ENCODE measurements around the gene KRT6A. TPM values are rescaled to one million over a fixed set of nuclear protein-coding genes. Genes with fewer than 3 reads are reported as not detected.

The KRT6A gene
- total and polyA plus RNA-seq, 4 donors: 0.02 to 0.05 TPM; not detected in 2

DNA sequence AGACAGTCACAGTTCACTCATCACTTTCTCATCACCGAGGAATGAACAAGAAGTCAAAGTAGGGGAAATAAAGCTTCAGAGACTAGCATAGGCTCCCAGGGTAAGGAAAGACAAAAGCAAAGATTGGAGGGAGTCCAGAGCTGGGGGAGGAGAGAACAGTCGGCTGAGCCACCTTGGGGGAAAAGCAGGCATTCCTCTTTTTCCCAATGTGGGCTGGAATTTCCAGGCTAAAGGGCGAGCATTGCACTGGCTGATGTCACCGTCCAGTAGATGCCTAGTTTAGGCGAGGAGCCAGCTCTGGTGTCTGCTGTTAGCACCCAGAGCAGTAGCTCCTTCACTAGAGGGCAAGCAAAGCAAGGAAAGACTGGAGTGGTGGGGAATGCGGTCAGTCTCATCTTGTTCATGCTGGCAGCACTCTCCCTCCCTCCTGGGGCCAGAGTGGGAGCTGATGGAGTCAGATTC lies 50.4 kb downstream of the KRT6A start:
- Histone ChIP-seq H3K4me1 (ENCODE audit: control insufficient read depth in 4 of 4, insufficient read depth in 4 of 4, low read length in 3 of 4) (no peaks in the 10 kb centered on the region), H3K9ac (ENCODE audit: low read depth in 1 of 2, low read length in 2 of 2) (no peak overlapping the region), H3K27me3 (ENCODE audit: control insufficient read depth in 4 of 4, insufficient read depth in 4 of 4, low read length in 3 of 4) (peaks cover 0 to 8% (median 0%) of the 10 kb centered on the region in 4 donors), H3K4me3 (ENCODE audit: low read depth in 1 of 3, low read length in 3 of 3) (no peak overlapping the region), H3K36me3 (ENCODE audit: control insufficient read depth in 4 of 4, insufficient read depth in 3 of 4, low read depth in 1 of 4, low read length in 3 of 4) (no peaks in the 10 kb centered on the region), H3K27ac (ENCODE audit: low read depth in 1 of 2, low read length in 2 of 2) (no peak overlapping the region), H3K9me3 (ENCODE audit: control insufficient read depth in 4 of 4, low read length in 3 of 4) (no peaks in the 10 kb centered on the region)
- no peak for DNase-seq (ENCODE audit: low spot score)
- TF ChIP-seq, protein P1, sequence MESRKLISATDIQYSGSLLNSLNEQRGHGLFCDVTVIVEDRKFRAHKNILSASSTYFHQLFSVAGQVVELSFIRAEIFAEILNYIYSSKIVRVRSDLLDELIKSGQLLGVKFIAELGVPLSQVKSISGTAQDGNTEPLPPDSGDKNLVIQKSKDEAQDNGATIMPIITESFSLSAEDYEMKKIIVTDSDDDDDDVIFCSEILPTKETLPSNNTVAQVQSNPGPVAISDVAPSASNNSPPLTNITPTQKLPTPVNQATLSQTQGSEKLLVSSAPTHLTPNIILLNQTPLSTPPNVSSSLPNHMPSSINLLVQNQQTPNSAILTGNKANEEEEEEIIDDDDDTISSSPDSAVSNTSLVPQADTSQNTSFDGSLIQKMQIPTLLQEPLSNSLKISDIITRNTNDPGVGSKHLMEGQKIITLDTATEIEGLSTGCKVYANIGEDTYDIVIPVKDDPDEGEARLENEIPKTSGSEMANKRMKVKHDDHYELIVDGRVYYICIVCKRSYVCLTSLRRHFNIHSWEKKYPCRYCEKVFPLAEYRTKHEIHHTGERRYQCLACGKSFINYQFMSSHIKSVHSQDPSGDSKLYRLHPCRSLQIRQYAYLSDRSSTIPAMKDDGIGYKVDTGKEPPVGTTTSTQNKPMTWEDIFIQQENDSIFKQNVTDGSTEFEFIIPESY (IDR thresholded peaks at IDR 0.05): no peak
- TF ChIP-seq JUND (IDR thresholded peaks at IDR 0.05) (no peak), TAF1 (conservative IDR thresholded peaks at IDR 0.05) (no peak), RAD21 (IDR thresholded peaks at IDR 0.05) (no peak), GABPA (IDR thresholded peaks at IDR 0.05 in 1 of 2, conservative IDR thresholded peaks at IDR 0.05 in 1 of 2) (no peak), NR2F2 (IDR thresholded peaks at IDR 0.05) (no peak), FOXA1 (IDR thresholded peaks at IDR 0.05) (no peak)
- TF ChIP-seq, protein P2, sequence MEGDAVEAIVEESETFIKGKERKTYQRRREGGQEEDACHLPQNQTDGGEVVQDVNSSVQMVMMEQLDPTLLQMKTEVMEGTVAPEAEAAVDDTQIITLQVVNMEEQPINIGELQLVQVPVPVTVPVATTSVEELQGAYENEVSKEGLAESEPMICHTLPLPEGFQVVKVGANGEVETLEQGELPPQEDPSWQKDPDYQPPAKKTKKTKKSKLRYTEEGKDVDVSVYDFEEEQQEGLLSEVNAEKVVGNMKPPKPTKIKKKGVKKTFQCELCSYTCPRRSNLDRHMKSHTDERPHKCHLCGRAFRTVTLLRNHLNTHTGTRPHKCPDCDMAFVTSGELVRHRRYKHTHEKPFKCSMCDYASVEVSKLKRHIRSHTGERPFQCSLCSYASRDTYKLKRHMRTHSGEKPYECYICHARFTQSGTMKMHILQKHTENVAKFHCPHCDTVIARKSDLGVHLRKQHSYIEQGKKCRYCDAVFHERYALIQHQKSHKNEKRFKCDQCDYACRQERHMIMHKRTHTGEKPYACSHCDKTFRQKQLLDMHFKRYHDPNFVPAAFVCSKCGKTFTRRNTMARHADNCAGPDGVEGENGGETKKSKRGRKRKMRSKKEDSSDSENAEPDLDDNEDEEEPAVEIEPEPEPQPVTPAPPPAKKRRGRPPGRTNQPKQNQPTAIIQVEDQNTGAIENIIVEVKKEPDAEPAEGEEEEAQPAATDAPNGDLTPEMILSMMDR (IDR thresholded peaks at IDR 0.05; ENCODE audit: low read depth, low read length, missing input control): no peak
- TF ChIP-seq, protein P3, sequence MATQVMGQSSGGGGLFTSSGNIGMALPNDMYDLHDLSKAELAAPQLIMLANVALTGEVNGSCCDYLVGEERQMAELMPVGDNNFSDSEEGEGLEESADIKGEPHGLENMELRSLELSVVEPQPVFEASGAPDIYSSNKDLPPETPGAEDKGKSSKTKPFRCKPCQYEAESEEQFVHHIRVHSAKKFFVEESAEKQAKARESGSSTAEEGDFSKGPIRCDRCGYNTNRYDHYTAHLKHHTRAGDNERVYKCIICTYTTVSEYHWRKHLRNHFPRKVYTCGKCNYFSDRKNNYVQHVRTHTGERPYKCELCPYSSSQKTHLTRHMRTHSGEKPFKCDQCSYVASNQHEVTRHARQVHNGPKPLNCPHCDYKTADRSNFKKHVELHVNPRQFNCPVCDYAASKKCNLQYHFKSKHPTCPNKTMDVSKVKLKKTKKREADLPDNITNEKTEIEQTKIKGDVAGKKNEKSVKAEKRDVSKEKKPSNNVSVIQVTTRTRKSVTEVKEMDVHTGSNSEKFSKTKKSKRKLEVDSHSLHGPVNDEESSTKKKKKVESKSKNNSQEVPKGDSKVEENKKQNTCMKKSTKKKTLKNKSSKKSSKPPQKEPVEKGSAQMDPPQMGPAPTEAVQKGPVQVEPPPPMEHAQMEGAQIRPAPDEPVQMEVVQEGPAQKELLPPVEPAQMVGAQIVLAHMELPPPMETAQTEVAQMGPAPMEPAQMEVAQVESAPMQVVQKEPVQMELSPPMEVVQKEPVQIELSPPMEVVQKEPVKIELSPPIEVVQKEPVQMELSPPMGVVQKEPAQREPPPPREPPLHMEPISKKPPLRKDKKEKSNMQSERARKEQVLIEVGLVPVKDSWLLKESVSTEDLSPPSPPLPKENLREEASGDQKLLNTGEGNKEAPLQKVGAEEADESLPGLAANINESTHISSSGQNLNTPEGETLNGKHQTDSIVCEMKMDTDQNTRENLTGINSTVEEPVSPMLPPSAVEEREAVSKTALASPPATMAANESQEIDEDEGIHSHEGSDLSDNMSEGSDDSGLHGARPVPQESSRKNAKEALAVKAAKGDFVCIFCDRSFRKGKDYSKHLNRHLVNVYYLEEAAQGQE (IDR thresholded peaks at IDR 0.05): no peak
- 36% methylated on average over 6 of the region's 6 CpGs for WGBS

DNA sequence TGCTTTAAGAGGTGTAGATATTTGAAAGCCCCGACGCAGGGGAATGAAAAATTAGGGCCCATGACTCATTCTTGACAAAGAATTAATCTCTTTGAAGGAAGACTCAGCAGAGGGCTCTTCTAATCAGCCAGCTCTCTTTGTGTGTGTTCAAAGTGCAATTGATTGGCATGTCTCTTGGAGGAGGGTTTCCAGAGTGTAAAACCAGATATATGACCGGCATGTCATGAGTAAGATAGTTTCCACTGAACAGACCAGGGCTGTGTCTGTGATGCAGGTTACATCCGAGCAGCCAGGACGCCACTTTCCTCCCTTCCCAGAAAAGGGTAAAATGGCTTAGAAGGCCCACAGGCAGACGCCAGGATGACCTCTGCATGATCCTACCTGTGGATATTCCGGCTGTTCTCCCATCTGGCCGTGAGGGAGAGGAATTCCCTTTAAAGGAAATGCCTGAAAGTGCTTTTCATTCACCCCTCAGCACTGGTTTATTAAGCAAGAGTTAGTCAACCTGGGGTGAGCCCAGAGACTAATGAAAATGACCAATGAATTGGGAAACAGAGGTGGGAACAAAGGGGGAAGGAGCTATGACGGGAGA lies 51.6 kb downstream of the KRT6A start:
- H3K9me3 ChIP-seq (ENCODE audit: control insufficient read depth in 4 of 4, low read length in 3 of 4): no peaks in the 10 kb centered on the region

More for the DNA sequence above, 51.6 kb downstream of the KRT6A start:
- H3K4me3 ChIP-seq (ENCODE audit: low read depth in 1 of 3, low read length in 3 of 3): no peak overlapping the region
- H3K36me3 ChIP-seq (ENCODE audit: control insufficient read depth in 4 of 4, insufficient read depth in 3 of 4, low read depth in 1 of 4, low read length in 3 of 4): no peaks in the 10 kb centered on the region
- no peak overlapping the region for H3K9ac ChIP-seq (ENCODE audit: low read depth in 1 of 2, low read length in 2 of 2)
- TF ChIP-seq GABPA (IDR thresholded peaks at IDR 0.05 in 1 of 2, conservative IDR thresholded peaks at IDR 0.05 in 1 of 2): no peak
- H3K27ac ChIP-seq (ENCODE audit: low read depth in 1 of 2, low read length in 2 of 2): no peak overlapping the region
- no peak for DNase-seq (ENCODE audit: low spot score)
- 58% methylated on average over 9 of the region's 9 CpGs for WGBS
- H3K27me3 ChIP-seq (ENCODE audit: control insufficient read depth in 4 of 4, insufficient read depth in 4 of 4, low read length in 3 of 4): peaks cover 0 to 8% (median 0%) of the 10 kb centered on the region in 4 donors
- no peaks in the 10 kb centered on the region for H3K4me1 ChIP-seq (ENCODE audit: control insufficient read depth in 4 of 4, insufficient read depth in 4 of 4, low read length in 3 of 4)
